Loucy (cell line): Measurements from ENCODE around the gene PTH2.

ENCODE experiments used
- EZH2phosphoT487 ChIP-seq: fragments of 200-600 bp; IDR thresholded peaks from 2 replicates; pipeline ENCODE4 v1.6.1; 2018; ENCODE audit warnings: antibody characterized with exemption, mild to moderate bottlenecking, moderate library complexity, borderline replicate concordance
- TF ChIP-seq, protein P1 (sequence below): fragments of 200-600 bp; sonication (generic); conservative IDR thresholded peaks from 2 replicates; pipeline ENCODE4 v1.5.1; 2014; ENCODE audit warnings: mild to moderate bottlenecking, antibody characterized with exemption, low read length

DNA sequence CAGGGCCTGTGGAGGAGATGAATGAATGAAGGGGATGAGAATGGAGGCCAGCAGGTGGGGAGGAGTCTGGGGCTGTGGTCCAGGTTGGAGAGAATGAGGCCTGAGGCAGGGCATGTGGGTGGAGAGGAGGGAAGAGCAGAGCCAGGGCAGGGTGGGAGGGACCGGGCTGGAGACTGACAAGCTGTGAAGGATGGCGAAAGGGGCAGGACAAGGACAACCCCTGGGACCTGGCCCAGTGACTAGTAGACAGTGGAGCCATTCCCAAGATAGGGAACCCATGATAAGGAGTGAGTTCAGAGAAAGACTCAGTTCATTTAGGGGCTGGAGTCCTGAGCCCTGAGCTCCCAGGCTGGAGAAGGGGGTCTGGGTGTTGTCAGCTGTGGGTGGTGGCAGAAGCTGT lies 3.0 kb downstream of the PTH2 start:
- TF ChIP-seq, protein P1, sequence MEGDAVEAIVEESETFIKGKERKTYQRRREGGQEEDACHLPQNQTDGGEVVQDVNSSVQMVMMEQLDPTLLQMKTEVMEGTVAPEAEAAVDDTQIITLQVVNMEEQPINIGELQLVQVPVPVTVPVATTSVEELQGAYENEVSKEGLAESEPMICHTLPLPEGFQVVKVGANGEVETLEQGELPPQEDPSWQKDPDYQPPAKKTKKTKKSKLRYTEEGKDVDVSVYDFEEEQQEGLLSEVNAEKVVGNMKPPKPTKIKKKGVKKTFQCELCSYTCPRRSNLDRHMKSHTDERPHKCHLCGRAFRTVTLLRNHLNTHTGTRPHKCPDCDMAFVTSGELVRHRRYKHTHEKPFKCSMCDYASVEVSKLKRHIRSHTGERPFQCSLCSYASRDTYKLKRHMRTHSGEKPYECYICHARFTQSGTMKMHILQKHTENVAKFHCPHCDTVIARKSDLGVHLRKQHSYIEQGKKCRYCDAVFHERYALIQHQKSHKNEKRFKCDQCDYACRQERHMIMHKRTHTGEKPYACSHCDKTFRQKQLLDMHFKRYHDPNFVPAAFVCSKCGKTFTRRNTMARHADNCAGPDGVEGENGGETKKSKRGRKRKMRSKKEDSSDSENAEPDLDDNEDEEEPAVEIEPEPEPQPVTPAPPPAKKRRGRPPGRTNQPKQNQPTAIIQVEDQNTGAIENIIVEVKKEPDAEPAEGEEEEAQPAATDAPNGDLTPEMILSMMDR: no peak
- no peak for TF ChIP-seq EZH2phosphoT487
